Activated naive CD4-positive, alpha-beta T cell treated with anti-CD3 and anti-CD28 coated beads for 36 hours (primary cell): ENCODE data around the gene XRRA1. TPM values are rescaled to one million over a fixed set of nuclear protein-coding genes. Genes with fewer than 3 reads are reported as not detected.
"Not testable (repeated sequence)": the region's sequence is repeated elsewhere in the genome, so short reads cannot be mapped to it uniquely, and the experiment has no call there.

Source experiments
- CTCF ChIA-PET: fragments of 350-600 bp; sonication (Branson Sonifier 250); formaldehyde crosslinking; loops from one replicate; lab custom pipeline; 2021; ENCODE audit warnings: antibody characterized with exemption; lab: Charles Lee
- DNase-seq: peaks from one replicate; pipeline ENCODE4 v3.0.0-alpha.2; 2020
- H3K27ac Mint-ChIP-seq: one replicate; pipeline ENCODE4 v1.8.0; 2021; ENCODE audit warnings: mild to moderate bottlenecking, mixed read lengths
- H3K27me3 Mint-ChIP-seq: one replicate; pipeline ENCODE4 v1.8.0; 2021; ENCODE audit warnings: low read depth, mixed read lengths
- H3K36me3 Mint-ChIP-seq: one replicate; pipeline ENCODE4 v1.8.0; 2021; ENCODE audit warnings: low read depth, mixed read lengths
- H3K4me1 Mint-ChIP-seq: one replicate; pipeline ENCODE4 v1.8.0; 2021; ENCODE audit warnings: low read depth, mixed read lengths
- H3K4me3 Mint-ChIP-seq: one replicate; pipeline ENCODE4 v1.8.0; 2021; ENCODE audit warnings: mild to moderate bottlenecking, moderate library complexity, mixed read lengths
- H3K9me3 Mint-ChIP-seq: one replicate; pipeline ENCODE4 v1.8.0; 2021; ENCODE audit warnings: mixed read lengths
- intact Hi-C: fragments of 100-400 bp; cut with micrococcal nuclease; formaldehyde crosslinking; loops from one replicate; pipeline ENCODE4 v1.15.1; 2023
- total RNA-seq, 2 experiments: library from RNA; stranded (reverse); gene quantifications; one replicate each; pipeline ENCODE4 v1.2.3, GENCODE V29; 2021

The XRRA1 gene
- total RNA-seq, 2 experiments from 2014 or later = 5.0 to 9.5 TPM

- H3K9me3 Mint-ChIP-seq = no peaks in the 10 kb centered on the region
- no peaks in the 10 kb centered on the region for H3K27me3 Mint-ChIP-seq
- intact Hi-C loops = no loop called here
- CTCF ChIA-PET = interaction anchor here (0.6 kb wide), 1 partner anchor 147 kb away, joined by 3 read pairs; no protein-coding TSS in a partner anchor
- H3K4me1 Mint-ChIP-seq = no peaks in the 10 kb centered on the region
- H3K27ac Mint-ChIP-seq = no peak overlapping the region
- H3K36me3 Mint-ChIP-seq = peaks cover 25% of the 10 kb centered on the region
- no peak overlapping the region for H3K4me3 Mint-ChIP-seq
- DNase-seq = no peak
Measured at GRCh38 chr11:74970852-74971395, 22.0 kb upstream of the XRRA1 start.

- intact Hi-C loops = no loop called here
- Mint-ChIP-seq H3K27ac (no peak overlapping the region), H3K9me3 (no peaks in the 10 kb centered on the region), H3K4me3 (no peak overlapping the region), H3K4me1 (peaks cover 19% of the 10 kb centered on the region), H3K36me3 (peaks cover 11% of the 10 kb centered on the region), H3K27me3 (no peaks in the 10 kb centered on the region)
- CTCF ChIA-PET = no interaction called here
- DNase-seq = no peak
Measured at GRCh38 chr11:74966651-74967050, 17.8 kb upstream of the XRRA1 start.

- H3K27ac Mint-ChIP-seq, H3K4me3 Mint-ChIP-seq, H3K36me3 Mint-ChIP-seq, intact Hi-C loops, DNase-seq, H3K9me3 Mint-ChIP-seq, H3K27me3 Mint-ChIP-seq: not testable (repeated sequence)
- peaks cover 66% of the 10 kb centered on the region for H3K4me1 Mint-ChIP-seq
- CTCF ChIA-PET = interaction anchor here (0.6 to 2.1 kb wide), 4 partner anchors 31 to 1132 kb away, joined by 3 to 8 read pairs (median 4); no protein-coding TSS in a partner anchor
Measured at GRCh38 chr11:74960128-74960527, 11.2 kb upstream of the XRRA1 start.

- CTCF ChIA-PET = interaction anchor here (2.1 kb wide), 1 partner anchor 29 kb away, joined by 8 read pairs; no protein-coding TSS in a partner anchor
- peaks cover 5% of the 10 kb centered on the region for H3K36me3 Mint-ChIP-seq
- no peaks in the 10 kb centered on the region for H3K27me3 Mint-ChIP-seq
- intact Hi-C loops = no loop called here
- H3K9me3 Mint-ChIP-seq = no peaks in the 10 kb centered on the region
- H3K4me3 Mint-ChIP-seq = no peak overlapping the region
- no peak for DNase-seq
- no peak overlapping the region for H3K27ac Mint-ChIP-seq
- H3K4me1 Mint-ChIP-seq = peaks cover 71% of the 10 kb centered on the region
Measured at GRCh38 chr11:74957937-74958629, 9.2 kb upstream of the XRRA1 start.

GRCh38 chr11:74956397-74957015 lies 7.6 kb upstream of the XRRA1 start:
- peaks cover 68% of the 10 kb centered on the region for H3K4me1 Mint-ChIP-seq
- H3K9me3 Mint-ChIP-seq = no peaks in the 10 kb centered on the region
- intact Hi-C loops = no loop called here
- CTCF ChIA-PET = no interaction called here
- H3K4me3 Mint-ChIP-seq = no peak overlapping the region
- no peaks in the 10 kb centered on the region for H3K27me3 Mint-ChIP-seq
- H3K36me3 Mint-ChIP-seq = peaks cover 8% of the 10 kb centered on the region
- DNase-seq = no peak
- H3K27ac Mint-ChIP-seq = no peak overlapping the region

GRCh38 chr11:74954199-74954598 lies 5.3 kb upstream of the XRRA1 start:
- no peak overlapping the region for H3K4me3 Mint-ChIP-seq
- intact Hi-C loops = no loop called here
- H3K27ac Mint-ChIP-seq = no peak overlapping the region
- peaks cover 72% of the 10 kb centered on the region for H3K4me1 Mint-ChIP-seq
- H3K36me3 Mint-ChIP-seq = peaks cover 8% of the 10 kb centered on the region
- no peaks in the 10 kb centered on the region for H3K27me3 Mint-ChIP-seq
- CTCF ChIA-PET = interaction anchor here (0.5 to 1.1 kb wide), 4 partner anchors 22 to 287 kb away, joined by 3 to 10 read pairs (median 4); partner anchors contain the start of gene TPBGL
- no peaks in the 10 kb centered on the region for H3K9me3 Mint-ChIP-seq
- no peak for DNase-seq

- CTCF ChIA-PET = interaction anchor here (0.5 to 1.1 kb wide), 3 partner anchors 55 to 288 kb away, joined by 3 to 10 read pairs (median 3); partner anchors contain the start of gene TPBGL
- peaks cover 8% of the 10 kb centered on the region for H3K36me3 Mint-ChIP-seq
- H3K9me3 Mint-ChIP-seq = no peaks in the 10 kb centered on the region
- H3K4me1 Mint-ChIP-seq = peaks cover 65% of the 10 kb centered on the region
- H3K4me3 Mint-ChIP-seq = no peak overlapping the region
- intact Hi-C loops = no loop called here
- no peak for DNase-seq
- no peaks in the 10 kb centered on the region for H3K27me3 Mint-ChIP-seq
- H3K27ac Mint-ChIP-seq = no peak overlapping the region
Measured at GRCh38 chr11:74953451-74953850, 4.6 kb upstream of the XRRA1 start.

- no peaks in the 10 kb centered on the region for H3K9me3 Mint-ChIP-seq
- intact Hi-C loops = no loop called here
- H3K4me3 Mint-ChIP-seq = no peak overlapping the region
- no peak overlapping the region for H3K27ac Mint-ChIP-seq
- H3K27me3 Mint-ChIP-seq = no peaks in the 10 kb centered on the region
- H3K4me1 Mint-ChIP-seq = peaks cover 58% of the 10 kb centered on the region
- peaks cover 8% of the 10 kb centered on the region for H3K36me3 Mint-ChIP-seq
- CTCF ChIA-PET = interaction anchor here (0.6 to 0.7 kb wide), 2 partner anchors 8 to 70 kb away, joined by 3 to 4 read pairs; no protein-coding TSS in a partner anchor
- DNase-seq = no peak
Measured at GRCh38 chr11:74952752-74953151, 3.9 kb upstream of the XRRA1 start.

GRCh38 chr11:74951226-74951625 lies 2.3 kb upstream of the XRRA1 start:
- DNase-seq = no peak
- Mint-ChIP-seq H3K36me3 (peaks cover 9% of the 10 kb centered on the region), H3K27me3 (no peaks in the 10 kb centered on the region), H3K4me1 (peaks cover 48% of the 10 kb centered on the region), H3K4me3 (no peak overlapping the region), H3K9me3 (no peaks in the 10 kb centered on the region), H3K27ac (no peak overlapping the region)
- CTCF ChIA-PET = interaction anchor here (0.6 to 0.7 kb wide), 2 partner anchors 21 to 297 kb away, joined by 3 read pairs; no protein-coding TSS in a partner anchor
- intact Hi-C loops = no loop called here

GRCh38 chr11:74950374-74950969 lies 1.6 kb upstream of the XRRA1 start:
- Mint-ChIP-seq H3K27me3 (no peaks in the 10 kb centered on the region), H3K27ac (no peak overlapping the region), H3K9me3 (no peaks in the 10 kb centered on the region), H3K4me1 (peaks cover 43% of the 10 kb centered on the region), H3K4me3 (peak overlapping the region; percentile 98), H3K36me3 (peaks cover 10% of the 10 kb centered on the region)
- no peak for DNase-seq
- CTCF ChIA-PET = interaction anchor here (0.6 to 1.0 kb wide), 5 partner anchors 15 to 298 kb away, joined by 3 read pairs; no protein-coding TSS in a partner anchor
- intact Hi-C loops = no loop called here

- Mint-ChIP-seq H3K4me3 (peak overlapping the region; percentile 98), H3K9me3 (no peaks in the 10 kb centered on the region), H3K27ac (peak overlapping the region; percentile 89), H3K4me1 (peaks cover 38% of the 10 kb centered on the region), H3K36me3 (peaks cover 8% of the 10 kb centered on the region), H3K27me3 (no peaks in the 10 kb centered on the region)
- no peak for DNase-seq
- CTCF ChIA-PET = interaction anchor here (1.0 kb wide), 1 partner anchor 16 kb away, joined by 3 read pairs; no protein-coding TSS in a partner anchor
- intact Hi-C loops = loop anchor here (1.0 to 10.0 kb wide), 9 partner anchors 39 to 551 kb away; partner anchors contain the start of genes LIPT2, NEU3, PGM2L1 and POLD3
Measured at GRCh38 chr11:74949753-74950137, 854 bp upstream of the XRRA1 start.

GRCh38 chr11:74948546-74948897 lies 369 bp downstream of the XRRA1 start:
- Mint-ChIP-seq H3K9me3 (no peaks in the 10 kb centered on the region), H3K4me1 (peaks cover 32% of the 10 kb centered on the region), H3K36me3 (peaks cover 8% of the 10 kb centered on the region), H3K4me3 (peak overlapping the region; percentile 98), H3K27me3 (no peaks in the 10 kb centered on the region), H3K27ac (peak overlapping the region; percentile 89)
- intact Hi-C loops = loop anchor here (2.0 to 10.0 kb wide), 4 partner anchors 200 to 456 kb away; partner anchors contain the start of genes LIPT2 and RNF169
- CTCF ChIA-PET = interaction anchor here (1.1 kb wide), 1 partner anchor 300 kb away, joined by 3 read pairs; no protein-coding TSS in a partner anchor
- DNase-seq = peak; percentile 10
